Endothelial cell (in vitro differentiated cells): ENCODE data around the gene OR8I2. TPM values are rescaled to one million over a fixed set of nuclear protein-coding genes. Genes with fewer than 3 reads are reported as not detected.

Source experiments
- total RNA-seq: library from RNA; stranded (reverse); fragmentation: NEBNext Ultra II Directional; extraction: Animal tissue kit (Norgen Biotek cat#: 25700); gene quantifications from one replicate; pipeline ENCODE4 v1.2.1, GENCODE V29; 2021; ENCODE audit not compliant: unreplicated experiment

OR8I2 gene
- total RNA-seq, 1 donor from 2014 or later = not detected

Other genes with a start within 250 kb of the OR8I2 start
- not detected for gene TRIM51, start 210.0 kb upstream of the OR8I2 start, total RNA-seq
- gene OR5W2, start 178.7 kb upstream of the OR8I2 start, total RNA-seq = not detected
- not detected for gene OR5I1, start 156.9 kb upstream of the OR8I2 start, total RNA-seq
- not detected for gene OR10AG1, start 123.4 kb upstream of the OR8I2 start, total RNA-seq
- gene OR5F1, start 98.7 kb upstream of the OR8I2 start, total RNA-seq = not detected
- gene OR5AS1, start 65.7 kb upstream of the OR8I2 start, total RNA-seq = not detected
- gene OR8H2, start 10.4 kb downstream of the OR8I2 start, total RNA-seq = not detected
- not detected for gene OR8H3, start 29.1 kb downstream of the OR8I2 start, total RNA-seq
- gene OR8J3, start 46.9 kb downstream of the OR8I2 start, total RNA-seq = not detected
- gene OR8K5, start 67.0 kb downstream of the OR8I2 start, total RNA-seq = not detected
- gene OR5J2, start 83.3 kb downstream of the OR8I2 start, total RNA-seq = not detected
- gene OR5T2, start 140.9 kb downstream of the OR8I2 start, total RNA-seq = not detected
- gene OR5T3, start 158.9 kb downstream of the OR8I2 start, total RNA-seq = not detected
- not detected for gene OR5T1, start 180.8 kb downstream of the OR8I2 start, total RNA-seq
- not detected for gene OR8H1, start 198.9 kb downstream of the OR8I2 start, total RNA-seq
- gene OR8K3, start 221.8 kb downstream of the OR8I2 start, total RNA-seq = not detected